ENCODE results near the gene HLCS.

DNA sequence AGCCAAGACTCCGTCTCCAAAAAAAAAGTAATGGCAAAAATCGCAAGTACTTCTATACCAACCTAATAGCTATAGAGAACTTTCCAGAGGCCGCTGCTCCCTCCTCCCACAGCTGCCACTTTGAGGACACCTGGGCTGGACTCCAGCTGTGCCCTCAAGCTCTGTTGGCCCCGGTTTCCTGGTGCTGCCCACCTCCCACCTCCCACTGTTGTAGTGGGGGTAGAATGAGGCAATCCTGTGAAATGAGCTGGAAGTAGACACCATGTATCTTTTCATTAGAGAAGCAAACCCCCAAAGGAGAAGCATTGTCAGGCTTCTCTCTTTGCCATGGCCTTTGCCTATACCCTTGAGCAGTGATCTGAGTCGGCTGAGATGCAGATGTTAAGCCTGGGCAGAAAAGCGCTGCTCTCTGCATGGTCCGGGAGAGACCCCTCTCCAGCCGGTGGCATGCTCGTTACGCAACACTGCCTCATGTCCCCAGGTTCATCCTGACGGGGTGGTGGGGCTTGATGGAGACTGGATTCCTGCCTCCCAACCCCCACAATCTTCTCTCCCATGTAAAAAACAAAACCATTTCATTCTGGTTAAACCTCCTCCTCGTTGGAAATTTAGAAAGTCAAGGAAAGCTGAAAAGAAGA, 227.9 kb downstream of the HLCS start:
- TF ChIP-seq POLR2AphosphoS5 (IDR thresholded peaks at IDR 0.05): no peak
- TF ChIP-seq, protein P1, sequence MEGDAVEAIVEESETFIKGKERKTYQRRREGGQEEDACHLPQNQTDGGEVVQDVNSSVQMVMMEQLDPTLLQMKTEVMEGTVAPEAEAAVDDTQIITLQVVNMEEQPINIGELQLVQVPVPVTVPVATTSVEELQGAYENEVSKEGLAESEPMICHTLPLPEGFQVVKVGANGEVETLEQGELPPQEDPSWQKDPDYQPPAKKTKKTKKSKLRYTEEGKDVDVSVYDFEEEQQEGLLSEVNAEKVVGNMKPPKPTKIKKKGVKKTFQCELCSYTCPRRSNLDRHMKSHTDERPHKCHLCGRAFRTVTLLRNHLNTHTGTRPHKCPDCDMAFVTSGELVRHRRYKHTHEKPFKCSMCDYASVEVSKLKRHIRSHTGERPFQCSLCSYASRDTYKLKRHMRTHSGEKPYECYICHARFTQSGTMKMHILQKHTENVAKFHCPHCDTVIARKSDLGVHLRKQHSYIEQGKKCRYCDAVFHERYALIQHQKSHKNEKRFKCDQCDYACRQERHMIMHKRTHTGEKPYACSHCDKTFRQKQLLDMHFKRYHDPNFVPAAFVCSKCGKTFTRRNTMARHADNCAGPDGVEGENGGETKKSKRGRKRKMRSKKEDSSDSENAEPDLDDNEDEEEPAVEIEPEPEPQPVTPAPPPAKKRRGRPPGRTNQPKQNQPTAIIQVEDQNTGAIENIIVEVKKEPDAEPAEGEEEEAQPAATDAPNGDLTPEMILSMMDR (IDR thresholded peaks at IDR 0.05): no peak

All from sigmoid colon (tissue), 4 donors.